ENCODE measurements around the gene LY6G5B. TPM values are rescaled to one million over a fixed set of nuclear protein-coding genes. Genes with fewer than 3 reads are reported as not detected.

The LY6G5B gene
- total RNA-seq, 4 donors from 2014 or later: 2.4 to 21.3 (median 10.3) TPM

DNA sequence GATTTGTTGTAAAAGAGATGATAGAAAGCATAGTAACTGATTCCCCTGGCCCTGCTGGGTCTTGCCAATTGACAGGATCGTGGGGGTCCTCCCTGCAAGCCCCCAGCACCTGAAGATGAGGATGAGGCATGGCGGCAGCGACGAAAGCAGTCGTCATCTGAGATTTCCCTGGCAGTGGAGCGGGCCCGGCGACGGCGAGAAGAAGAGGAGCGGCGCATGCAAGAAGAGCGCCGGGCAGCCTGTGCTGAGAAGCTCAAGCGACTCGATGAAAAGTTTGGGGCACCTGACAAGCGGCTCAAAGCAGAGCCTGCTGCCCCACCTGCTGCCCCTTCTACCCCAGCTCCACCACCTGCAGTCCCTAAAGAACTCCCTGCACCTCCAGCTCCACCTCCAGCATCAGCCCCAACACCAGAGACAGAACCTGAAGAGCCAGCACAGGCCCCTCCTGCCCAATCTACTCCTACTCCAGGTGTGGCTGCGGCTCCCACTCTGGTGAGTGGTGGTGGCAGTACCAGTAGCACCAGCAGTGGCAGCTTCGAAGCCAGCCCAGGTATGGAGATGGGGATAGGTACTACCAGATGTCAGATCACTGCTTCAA is 42.0 kb upstream of the LY6G5B start:
- Histone ChIP-seq H3K4me1 (peaks cover 0 to 3% (median 2%) of the 10 kb centered on the region in 4 donors), H3K36me3 (peaks cover 0 to 81% (median 44%) of the 10 kb centered on the region in 4 donors), H3K27ac (no peak overlapping the region), H3K4me3 (no peak overlapping the region), H3K27me3 (no peaks in the 10 kb centered on the region), H3K9me3 (no peaks in the 10 kb centered on the region)
- DNase-seq: no peak
- no peak for TF ChIP-seq POLR2A (IDR thresholded peaks at IDR 0.05)
- no peak for TF ChIP-seq EP300 (IDR thresholded peaks at IDR 0.05; ENCODE audit: low read depth)
- TF ChIP-seq POLR2AphosphoS5 (IDR thresholded peaks at IDR 0.05): no peak
- TF ChIP-seq, protein P1, sequence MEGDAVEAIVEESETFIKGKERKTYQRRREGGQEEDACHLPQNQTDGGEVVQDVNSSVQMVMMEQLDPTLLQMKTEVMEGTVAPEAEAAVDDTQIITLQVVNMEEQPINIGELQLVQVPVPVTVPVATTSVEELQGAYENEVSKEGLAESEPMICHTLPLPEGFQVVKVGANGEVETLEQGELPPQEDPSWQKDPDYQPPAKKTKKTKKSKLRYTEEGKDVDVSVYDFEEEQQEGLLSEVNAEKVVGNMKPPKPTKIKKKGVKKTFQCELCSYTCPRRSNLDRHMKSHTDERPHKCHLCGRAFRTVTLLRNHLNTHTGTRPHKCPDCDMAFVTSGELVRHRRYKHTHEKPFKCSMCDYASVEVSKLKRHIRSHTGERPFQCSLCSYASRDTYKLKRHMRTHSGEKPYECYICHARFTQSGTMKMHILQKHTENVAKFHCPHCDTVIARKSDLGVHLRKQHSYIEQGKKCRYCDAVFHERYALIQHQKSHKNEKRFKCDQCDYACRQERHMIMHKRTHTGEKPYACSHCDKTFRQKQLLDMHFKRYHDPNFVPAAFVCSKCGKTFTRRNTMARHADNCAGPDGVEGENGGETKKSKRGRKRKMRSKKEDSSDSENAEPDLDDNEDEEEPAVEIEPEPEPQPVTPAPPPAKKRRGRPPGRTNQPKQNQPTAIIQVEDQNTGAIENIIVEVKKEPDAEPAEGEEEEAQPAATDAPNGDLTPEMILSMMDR (IDR thresholded peaks at IDR 0.05): no peak
- WGBS, 2 donors (ENCODE audit: low coverage in 1 of 2): 95% methylated on average over 14 to 19 of the region's 19 CpGs
- intact Hi-C loops (cut with DNase I; ENCODE audit: low total_unique reads) (no loop called here), in situ Hi-C loops (cut with MboI; ENCODE audit: low pct_ligation_motif_present in 1 of 4, low pct_unique_long_range_greater_than_20kb in 1 of 4, low sequenced_read_pairs in 3 of 4) (no loop called here)

DNA sequence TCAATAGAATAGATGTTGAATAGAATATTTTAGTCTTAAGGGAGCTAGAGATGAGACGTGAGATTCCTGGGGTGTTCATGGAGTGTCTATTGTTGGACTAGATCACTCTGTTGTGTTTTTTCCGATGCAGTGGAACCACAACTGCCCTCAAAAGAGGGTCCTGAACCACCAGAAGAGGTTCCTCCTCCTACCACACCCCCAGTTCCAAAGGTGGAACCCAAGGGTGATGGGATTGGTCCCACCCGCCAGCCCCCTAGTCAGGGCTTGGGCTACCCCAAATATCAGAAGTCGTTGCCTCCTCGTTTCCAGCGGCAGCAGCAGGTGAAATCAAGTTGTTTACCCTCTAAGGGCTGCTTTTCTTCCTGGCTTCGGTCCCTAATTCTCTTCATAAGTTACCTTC is 40.8 kb upstream of the LY6G5B start:
- Histone ChIP-seq H3K27me3 (no peaks in the 10 kb centered on the region), H3K4me3 (no peak overlapping the region), H3K4me1 (no peaks in the 10 kb centered on the region), H3K36me3 (peaks cover 0 to 84% (median 45%) of the 10 kb centered on the region in 4 donors), H3K9me3 (no peaks in the 10 kb centered on the region), H3K27ac (no peak overlapping the region)
- in situ Hi-C loops (cut with MboI; ENCODE audit: low pct_ligation_motif_present in 1 of 4, low pct_unique_long_range_greater_than_20kb in 1 of 4, low sequenced_read_pairs in 3 of 4): no loop called here
- no peak for DNase-seq
- WGBS, 2 donors (ENCODE audit: low coverage in 1 of 2): 87 to 100% methylated on average over 1 to 7 of the region's 7 CpGs
- TF ChIP-seq EP300 (IDR thresholded peaks at IDR 0.05; ENCODE audit: low read depth) (no peak), POLR2AphosphoS5 (IDR thresholded peaks at IDR 0.05) (no peak), POLR2A (IDR thresholded peaks at IDR 0.05) (no peak)
- TF ChIP-seq, protein P1 (IDR thresholded peaks at IDR 0.05): no peak
- intact Hi-C loops (cut with DNase I; ENCODE audit: low total_unique reads): no loop called here

DNA sequence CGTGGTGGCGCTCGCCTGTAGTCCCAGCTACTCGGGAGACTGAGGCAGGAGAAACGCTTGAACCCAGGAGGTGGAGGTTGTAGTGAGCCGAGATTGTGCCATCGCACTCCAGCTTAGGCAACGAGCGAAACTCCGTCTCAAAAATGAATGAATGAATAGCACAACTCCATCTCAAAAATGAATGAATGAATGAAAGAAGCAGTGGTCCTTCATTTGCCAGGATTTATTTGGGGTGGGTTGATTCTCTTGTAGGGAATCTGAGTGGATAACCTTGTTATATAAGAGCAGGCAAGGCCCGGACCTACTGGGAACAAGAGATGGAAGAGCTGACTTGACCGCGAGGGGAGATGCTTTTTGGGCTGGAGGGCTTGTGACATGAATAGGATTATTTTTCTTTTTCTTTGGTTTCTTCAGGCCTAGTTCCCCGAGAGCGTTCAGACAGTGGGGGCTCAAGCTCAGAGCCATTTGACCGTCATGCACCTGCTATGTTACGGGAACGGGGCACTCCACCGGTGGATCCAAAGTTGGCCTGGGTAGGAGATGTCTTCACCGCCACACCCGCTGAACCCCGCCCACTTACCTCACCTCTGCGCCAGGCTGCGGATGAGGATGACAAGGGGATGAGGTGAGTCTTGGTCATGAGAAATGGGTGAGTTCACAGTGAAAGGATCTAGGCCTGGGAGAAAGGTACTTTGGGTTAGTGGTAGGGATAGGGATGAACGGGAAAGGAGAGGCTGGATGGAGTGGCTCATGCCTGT is 39.4 kb upstream of the LY6G5B start:
- DNase-seq: no peak
- no peak overlapping the region for H3K27ac ChIP-seq
- no peaks in the 10 kb centered on the region for H3K27me3 ChIP-seq
- 90 to 94% methylated on average over 14 to 25 of the region's 25 CpGs for WGBS, 2 donors (ENCODE audit: low coverage in 1 of 2)
- intact Hi-C loops (cut with DNase I; ENCODE audit: low total_unique reads): no loop called here
- in situ Hi-C loops (cut with MboI; ENCODE audit: low pct_ligation_motif_present in 1 of 4, low pct_unique_long_range_greater_than_20kb in 1 of 4, low sequenced_read_pairs in 3 of 4): no loop called here
- H3K4me3 ChIP-seq: no peak overlapping the region
- H3K4me1 ChIP-seq: no peaks in the 10 kb centered on the region
- no peaks in the 10 kb centered on the region for H3K9me3 ChIP-seq
- peaks cover 0 to 86% (median 45%) of the 10 kb centered on the region in 4 donors for H3K36me3 ChIP-seq
- TF ChIP-seq POLR2A (IDR thresholded peaks at IDR 0.05) (no peak), EP300 (IDR thresholded peaks at IDR 0.05; ENCODE audit: low read depth) (no peak), POLR2AphosphoS5 (IDR thresholded peaks at IDR 0.05) (no peak)
- TF ChIP-seq, protein P1 (IDR thresholded peaks at IDR 0.05): no peak

DNA sequence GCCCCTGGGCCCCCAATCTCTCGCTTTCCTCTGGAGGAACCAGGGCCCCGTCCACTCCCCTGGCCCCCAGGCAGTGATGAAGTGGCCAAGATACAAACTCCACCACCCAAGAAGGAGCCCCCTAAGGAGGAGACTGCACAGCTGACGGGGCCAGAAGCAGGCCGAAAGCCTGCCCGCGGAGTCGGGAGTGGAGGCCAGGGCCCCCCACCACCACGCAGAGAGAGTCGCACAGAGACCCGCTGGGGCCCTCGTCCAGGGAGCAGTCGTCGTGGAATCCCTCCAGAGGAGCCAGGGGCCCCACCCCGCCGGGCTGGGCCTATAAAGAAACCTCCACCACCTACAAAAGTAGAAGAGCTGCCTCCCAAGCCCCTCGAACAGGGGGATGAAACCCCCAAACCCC is 38.6 kb upstream of the LY6G5B start:
- no peaks in the 10 kb centered on the region for H3K27me3 ChIP-seq
- intact Hi-C loops (cut with DNase I; ENCODE audit: low total_unique reads): no loop called here
- no peak overlapping the region for H3K4me3 ChIP-seq
- WGBS, 2 donors (ENCODE audit: low coverage in 1 of 2): 91% methylated on average over 16 of the region's 16 CpGs; no CpG with 5 or more reads in 1 of the 2 donors
- H3K36me3 ChIP-seq: peaks cover 0 to 86% (median 45%) of the 10 kb centered on the region in 4 donors
- H3K27ac ChIP-seq: no peak overlapping the region
- TF ChIP-seq POLR2A (IDR thresholded peaks at IDR 0.05): no peak
- TF ChIP-seq, protein P1 (IDR thresholded peaks at IDR 0.05): no peak
- no peak for TF ChIP-seq POLR2AphosphoS5 (IDR thresholded peaks at IDR 0.05)
- TF ChIP-seq EP300 (IDR thresholded peaks at IDR 0.05; ENCODE audit: low read depth): no peak
- H3K4me1 ChIP-seq: no peaks in the 10 kb centered on the region
- DNase-seq: no peak
- in situ Hi-C loops (cut with MboI; ENCODE audit: low pct_ligation_motif_present in 1 of 4, low pct_unique_long_range_greater_than_20kb in 1 of 4, low sequenced_read_pairs in 3 of 4): no loop called here
- H3K9me3 ChIP-seq: no peaks in the 10 kb centered on the region
